ENCODE results near the gene RUNX1.

The RUNX1 gene

GRCh38 chr21:34939673-34940331 is 109.3 kb downstream of the RUNX1 start:
- FAIRE-seq: no peak

DNA sequence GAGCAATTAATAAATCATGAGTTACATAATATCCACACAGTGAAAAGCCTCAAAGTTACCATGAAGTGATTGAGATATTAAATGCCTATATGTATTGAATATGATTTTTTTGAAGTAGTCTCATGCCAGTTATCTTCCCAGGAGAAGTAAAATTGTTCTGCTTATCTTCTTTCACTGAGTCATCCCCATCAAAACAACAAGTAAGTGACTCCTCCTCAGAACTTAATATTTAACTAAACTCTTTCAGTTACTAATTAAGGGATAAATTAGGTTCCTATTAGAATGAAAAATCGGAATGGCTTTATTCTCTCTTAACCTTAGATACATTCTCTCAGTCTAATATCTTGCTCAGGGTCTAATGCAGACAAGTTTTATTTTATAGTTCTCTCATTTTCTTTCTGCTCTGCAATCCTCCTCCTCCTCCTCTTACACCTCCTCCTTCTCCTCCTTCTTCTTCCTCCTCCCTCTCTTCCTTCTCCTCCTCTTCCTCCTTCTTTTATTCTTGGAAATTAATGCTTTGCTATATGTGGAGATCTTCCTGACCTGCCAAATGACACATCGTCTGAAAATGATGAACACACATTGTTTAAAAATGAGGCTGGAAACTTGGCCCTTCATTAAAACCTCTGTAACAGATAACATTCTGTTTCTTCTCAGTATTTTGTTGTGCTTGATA is 110.9 kb downstream of the RUNX1 start:
- FAIRE-seq: no peak

DNA sequence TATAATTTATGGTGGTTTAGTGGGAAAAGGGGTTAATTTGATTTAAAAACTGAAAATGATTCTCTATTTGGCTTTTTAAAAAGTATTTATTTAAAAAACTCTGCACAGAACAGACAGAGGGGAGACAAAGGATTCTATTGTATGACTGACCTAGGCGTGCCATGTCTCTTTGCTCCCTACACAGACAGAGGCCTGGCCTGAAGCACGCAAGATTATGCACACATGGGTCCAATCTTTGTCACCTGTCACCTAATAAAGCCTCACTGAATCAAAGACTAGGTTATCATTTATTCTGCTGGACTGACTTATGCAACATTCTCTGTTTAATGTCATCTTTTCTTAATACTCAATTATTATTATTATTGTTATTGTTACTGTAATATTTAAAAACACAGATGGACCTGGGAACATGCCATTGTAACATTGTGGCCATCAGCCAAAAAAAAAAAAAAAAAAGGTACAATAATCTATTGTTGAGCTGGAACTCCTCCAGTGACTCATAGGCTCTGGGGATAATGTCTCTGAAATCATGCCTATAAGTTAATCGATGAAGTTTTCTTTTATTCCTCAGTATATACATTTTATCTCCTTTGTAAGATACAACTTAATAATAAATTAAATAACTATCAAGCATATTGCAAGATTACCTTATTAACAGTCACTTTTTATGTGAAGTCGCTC is 112.1 kb downstream of the RUNX1 start:
- no peak for FAIRE-seq

DNA sequence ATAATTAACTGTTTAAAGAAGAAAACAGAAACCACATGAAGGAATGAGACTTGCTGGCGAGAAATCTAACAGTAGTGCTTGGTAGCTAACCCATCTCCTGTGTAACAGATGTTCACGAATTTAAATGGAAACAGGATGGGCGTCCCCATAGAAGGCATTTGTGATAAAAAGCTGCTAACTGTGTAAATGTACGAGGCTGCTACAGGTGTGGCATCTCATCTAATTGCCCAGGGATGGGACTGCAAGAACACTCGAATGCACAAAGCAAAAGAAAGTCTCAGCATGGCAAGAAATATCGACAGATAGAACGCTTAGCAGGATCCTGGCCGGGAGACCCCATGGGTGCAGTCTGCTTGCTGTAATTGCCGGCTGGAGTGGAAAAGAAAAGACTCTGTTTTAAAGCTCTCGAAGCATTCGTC is 112.7 kb downstream of the RUNX1 start:
- FAIRE-seq: no peak

DNA sequence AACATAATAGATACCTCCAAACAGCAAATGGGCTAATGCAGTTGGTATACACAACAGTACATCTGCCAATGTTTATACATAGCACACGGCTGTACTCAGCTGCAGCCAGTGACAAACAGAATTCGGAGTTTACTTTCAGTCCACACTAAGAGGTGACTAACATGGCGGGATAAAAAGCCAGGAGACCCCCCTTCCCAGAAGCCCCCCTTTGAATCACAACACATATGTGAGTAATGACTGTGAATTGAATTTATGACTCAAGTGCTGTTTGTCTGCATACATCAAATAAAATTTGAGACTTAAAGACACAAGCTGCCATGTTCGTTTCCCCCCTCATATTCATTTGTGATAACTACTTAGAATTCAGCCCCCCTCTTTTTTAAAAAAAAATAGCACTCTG is 113.2 kb downstream of the RUNX1 start:
- FAIRE-seq: no peak

DNA sequence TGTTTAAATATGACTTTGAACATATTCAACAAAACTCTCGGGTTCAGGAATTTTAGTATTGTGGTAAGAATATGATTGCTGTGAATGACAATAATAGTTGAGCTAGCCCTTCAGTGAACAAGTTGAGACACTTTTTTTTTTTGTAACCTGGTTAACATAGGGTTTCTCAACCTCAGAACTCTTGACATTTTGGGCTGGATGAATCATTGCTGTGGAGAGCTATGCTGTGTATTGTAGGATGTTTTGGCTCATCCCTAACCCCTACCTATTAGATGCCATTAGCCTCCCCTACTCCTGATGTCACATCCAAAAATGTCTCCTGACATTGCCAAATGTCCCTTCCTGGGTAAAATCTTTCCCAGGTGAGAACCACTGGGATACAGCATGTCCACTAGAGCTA is 113.7 kb downstream of the RUNX1 start:
- no peak for FAIRE-seq

DNA sequence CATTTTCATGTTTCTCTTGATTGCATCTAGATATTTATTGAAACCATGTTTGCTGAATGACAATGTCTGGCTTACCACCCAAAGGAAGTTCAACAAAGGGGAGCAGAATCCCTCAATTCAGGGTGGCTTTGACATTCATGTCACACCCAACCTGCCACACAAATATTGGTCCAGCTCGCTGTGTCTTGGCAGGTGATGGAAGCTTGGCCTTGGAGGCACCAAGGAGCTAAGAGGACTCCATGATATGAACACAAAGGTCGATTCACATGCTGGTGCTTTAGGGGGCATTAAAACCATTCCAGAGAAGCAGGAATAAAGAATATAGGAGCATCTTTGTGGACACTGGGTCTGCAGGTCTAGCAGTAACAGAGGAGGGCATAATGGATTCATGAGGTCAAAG is 114.8 kb downstream of the RUNX1 start:
- FAIRE-seq: no peak

- no peak for FAIRE-seq
These were observed 115.3 kb downstream of the RUNX1 start for GRCh38 chr21:34933609-34934335.

- no peak for FAIRE-seq
These were observed 116.9 kb downstream of the RUNX1 start for GRCh38 chr21:34932233-34932632.

- no peak for FAIRE-seq
These were observed 118.1 kb downstream of the RUNX1 start for GRCh38 chr21:34930971-34931370.

GRCh38 chr21:34928637-34929036 is 120.5 kb downstream of the RUNX1 start:
- no peak for FAIRE-seq

- FAIRE-seq: no peak
These were observed 121.1 kb downstream of the RUNX1 start for GRCh38 chr21:34927992-34928391.

DNA sequence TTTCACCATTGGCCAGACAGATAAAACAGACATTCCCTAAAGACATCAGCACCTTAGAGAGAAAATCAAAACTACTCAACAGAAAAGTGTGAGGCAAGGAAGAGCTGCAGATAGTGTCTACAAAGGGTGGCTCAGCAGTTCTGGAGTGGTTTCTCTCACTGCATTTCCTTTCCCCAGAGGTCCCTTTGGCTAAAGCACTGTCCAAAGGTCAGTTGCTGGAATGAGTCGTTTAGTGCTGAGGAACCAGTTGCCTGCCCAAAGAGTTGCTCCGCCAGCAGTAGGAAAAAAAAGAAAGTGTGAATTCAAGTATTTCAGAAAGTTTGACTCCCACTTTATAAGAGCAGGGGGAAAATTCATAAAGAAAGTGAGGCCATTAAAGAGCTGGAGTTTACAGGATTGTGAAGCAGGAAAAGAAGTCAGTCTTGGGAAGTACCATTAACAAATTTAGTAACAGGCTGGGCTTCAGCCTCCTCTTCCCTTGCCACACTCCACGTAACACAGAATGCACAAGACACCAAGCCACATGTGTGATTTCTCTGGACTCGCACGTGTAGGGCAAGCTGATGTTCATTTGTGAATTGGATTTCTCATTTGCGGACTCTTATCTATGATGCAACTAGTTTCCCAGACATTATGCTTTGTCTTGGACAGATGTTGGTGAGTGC is 122.2 kb downstream of the RUNX1 start:
- FAIRE-seq: no peak

DNA sequence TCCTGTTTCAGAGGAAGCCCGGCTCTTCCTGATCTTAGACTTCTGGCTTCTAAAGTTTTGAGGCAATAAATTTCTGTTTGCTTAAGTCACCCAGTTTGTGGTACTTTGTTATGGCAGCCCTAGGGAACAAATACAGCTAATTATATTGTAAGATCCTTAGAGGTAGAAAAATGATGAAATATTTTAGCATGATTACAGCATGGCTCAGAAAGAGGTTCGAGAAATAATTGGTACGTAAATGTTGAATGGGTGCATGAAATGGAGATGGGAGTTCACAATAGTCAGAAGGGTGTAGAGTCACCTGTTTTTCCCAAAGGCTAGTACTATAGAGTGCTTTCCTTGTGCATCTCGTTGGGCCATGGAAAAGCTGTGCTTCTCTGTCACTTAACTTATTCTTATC is 123.5 kb downstream of the RUNX1 start:
- no peak for FAIRE-seq

DNA sequence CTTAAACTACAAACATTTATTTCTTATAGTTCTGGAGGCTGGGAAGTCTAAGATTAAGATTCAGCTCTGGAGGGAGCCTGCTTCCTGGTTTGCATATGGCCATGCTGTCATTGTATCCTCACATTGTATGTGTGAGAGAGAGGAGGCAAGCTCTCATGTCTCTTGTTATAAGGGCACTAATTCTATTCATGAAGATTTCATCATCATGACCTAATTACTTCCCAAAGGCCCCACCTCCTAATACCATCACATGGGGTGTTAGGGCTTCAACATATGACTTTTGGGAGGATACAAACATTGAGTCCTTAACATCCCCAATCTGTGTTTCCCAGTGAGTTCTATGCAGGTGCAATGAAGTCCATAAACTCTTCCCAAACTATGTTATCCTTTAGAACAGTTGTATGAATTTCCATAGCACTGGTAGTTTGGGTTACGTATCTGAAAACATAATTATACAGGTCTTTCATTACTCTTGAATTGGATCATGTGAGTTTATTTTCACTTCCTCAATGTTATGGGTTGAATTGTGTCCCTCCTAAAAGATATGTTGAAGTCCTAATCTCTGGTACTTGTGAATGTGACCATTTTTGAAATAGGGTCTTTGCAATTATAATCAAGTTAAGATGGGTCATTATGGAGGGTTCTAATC is 124.2 kb downstream of the RUNX1 start:
- FAIRE-seq: no peak

DNA sequence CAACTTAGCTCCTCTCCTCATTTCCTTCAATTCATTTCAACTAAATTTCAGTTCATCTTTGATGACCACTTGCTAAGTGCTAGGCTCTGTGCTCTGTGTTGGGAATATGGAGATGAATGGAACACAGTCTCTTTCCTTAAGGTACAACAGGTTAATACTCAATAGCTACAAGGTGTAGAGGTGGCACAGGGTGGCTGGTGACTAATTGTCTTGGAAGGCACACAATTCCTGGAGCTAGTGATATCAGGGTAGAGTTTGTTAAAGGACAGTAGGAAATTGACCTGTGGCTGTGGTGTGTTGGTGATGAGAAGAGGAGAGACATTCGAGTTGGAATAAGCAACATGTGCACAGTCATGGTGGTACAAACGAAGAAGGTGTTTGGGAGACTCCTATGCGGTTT is 124.9 kb downstream of the RUNX1 start:
- no peak for FAIRE-seq

DNA sequence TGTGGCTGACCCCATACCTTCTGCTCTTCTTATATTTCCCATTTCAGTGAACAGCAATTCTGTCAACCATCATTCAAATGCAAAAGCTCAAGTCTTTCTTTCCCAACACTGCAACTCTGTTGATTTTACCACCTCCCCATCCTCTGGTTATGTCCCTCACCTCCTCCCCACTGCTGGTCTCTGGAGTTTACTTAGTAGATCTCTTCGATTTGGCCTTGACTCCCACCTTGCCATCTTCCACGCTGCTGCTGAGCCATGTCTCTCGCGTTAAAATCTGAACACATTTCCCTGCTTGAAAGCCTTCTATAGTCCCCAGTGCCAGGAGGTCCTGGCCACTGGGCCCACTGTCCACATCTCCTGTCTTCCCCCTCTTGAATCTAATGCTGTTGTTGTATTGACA is 125.5 kb downstream of the RUNX1 start:
- no peak for FAIRE-seq

GRCh38 chr21:34923202-34923601 is 125.9 kb downstream of the RUNX1 start:
- no peak for FAIRE-seq

- FAIRE-seq: no peak
These were observed 126.6 kb downstream of the RUNX1 start for GRCh38 chr21:34922479-34922878.

DNA sequence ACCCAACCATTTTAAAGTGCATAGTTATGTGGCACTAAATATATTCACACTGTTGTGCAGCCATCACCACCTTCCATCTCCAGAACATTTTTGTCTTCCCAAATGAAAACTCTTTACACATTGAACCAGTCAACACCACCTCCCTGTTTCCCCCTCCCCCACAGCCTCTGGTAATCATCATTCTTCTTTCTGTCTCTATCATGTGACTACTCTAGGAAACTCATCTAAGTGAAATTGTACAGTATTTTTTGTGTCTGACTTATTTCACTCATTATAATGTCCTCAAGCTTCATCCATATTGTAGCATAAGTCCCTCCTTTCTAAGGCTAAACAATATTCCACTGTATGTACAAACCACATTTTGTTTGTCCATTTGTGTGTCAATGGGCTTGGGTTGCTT is 128.0 kb downstream of the RUNX1 start:
- no peak for FAIRE-seq

GRCh38 chr21:34919406-34919805 is 129.7 kb downstream of the RUNX1 start:
- FAIRE-seq: no peak

- FAIRE-seq: no peak
These were observed 132.7 kb downstream of the RUNX1 start for GRCh38 chr21:34916446-34916845.

Data from G401.6 (cell line).